HPDE6-E6E7 (cell line): ENCODE measurements around the gene SRRM4.
"Not testable (repeated sequence)": the region's sequence is repeated elsewhere in the genome, so short reads cannot be mapped to it uniquely, and the experiment has no call there.

Experiments used
- DNase-seq: peaks from one replicate; pipeline ENCODE4 v3.0.0; 2011; ENCODE audit warnings: missing footprints; ENCODE audit errors: extremely low spot score

SRRM4 gene

DNA sequence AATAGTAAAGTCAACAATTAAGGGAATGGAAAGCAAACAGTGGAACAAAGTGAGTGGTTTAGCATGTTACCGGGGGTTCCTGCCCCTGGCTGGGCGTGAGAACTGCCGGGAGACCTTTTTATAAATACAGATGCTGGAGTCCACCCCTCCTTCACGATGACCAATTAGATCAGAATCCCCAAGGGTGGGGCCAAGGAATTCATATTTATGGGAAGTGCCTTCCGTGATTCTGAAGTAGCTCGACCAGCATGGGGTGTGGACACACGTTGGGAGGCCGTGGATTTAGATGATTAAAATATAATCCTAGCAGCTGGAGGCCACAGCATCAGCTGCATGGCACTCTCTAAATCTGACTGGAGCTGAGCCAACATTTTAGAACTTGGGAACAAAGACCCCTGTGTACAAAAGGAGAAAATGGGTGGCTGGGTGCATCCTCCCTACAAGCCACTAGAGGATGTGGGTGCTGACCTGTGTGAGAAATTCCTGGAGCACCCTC, 87.9 kb downstream of the SRRM4 start:
- DNase-seq = no peak

DNA sequence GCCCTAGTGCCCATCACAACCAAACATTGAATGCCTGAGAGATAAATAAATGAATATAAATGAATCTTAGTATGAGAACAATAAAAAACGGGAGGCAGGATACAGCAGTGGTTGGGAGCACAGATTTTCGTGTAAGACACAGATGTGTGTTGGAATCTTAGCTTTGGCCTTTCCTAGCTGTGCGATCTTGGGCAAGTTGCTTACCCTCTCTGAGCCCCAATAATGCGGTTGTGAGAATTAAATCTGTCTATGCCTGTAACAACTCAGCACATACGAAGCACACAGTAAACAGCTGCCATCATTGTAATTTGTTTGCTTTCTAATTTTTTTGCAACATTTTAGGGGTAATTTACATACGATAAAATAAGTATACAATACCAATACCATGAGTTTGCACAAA, 89.8 kb downstream of the SRRM4 start:
- DNase-seq = no peak

DNA sequence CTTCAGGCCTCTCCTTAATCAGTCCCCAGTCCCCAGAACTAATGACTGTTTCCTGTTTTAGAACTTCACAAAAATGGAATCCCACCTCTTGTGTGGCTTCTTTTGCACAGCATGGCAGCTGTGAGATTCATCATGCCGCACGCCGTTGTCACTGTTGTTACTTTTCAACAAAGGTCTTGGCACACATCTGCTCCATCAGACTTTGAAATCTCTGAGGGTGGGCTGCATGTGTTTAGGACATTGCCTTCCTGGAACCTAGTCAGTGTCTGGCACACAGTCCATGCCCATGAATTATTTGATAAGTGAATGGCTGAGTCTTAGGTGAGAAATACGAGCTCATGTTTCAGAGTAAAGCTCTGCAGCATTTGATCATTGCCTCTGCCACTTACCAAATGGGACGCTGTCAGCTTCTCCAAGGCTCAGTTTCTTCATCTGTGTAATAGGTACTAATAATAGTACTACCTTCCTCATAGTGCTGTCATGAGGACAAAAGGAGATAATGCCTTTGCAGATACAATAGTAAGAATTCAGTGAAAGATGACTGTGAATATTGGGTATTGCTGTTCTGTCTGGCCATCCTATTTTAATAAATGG, 90.4 kb downstream of the SRRM4 start:
- no peak for DNase-seq

DNA sequence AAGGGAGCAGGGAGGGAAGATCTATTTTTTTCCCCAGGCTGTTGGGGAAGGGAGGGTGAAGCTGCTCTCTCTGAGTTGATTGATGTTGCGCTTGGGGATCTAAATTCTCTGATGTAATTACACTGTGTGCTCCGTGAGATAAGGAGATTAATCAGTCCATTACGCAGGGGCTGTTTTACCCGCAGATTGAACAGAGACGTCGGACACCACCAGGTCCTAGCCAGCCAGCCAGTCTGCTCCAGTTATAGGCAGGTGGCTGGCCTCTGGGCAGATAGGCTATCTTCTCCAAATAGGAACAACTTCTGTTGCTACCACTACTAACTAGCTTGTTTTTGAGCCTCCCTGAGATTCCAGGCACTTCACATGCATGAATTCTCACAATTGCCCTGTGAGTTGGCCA, 91.1 kb downstream of the SRRM4 start:
- DNase-seq = no peak

DNA sequence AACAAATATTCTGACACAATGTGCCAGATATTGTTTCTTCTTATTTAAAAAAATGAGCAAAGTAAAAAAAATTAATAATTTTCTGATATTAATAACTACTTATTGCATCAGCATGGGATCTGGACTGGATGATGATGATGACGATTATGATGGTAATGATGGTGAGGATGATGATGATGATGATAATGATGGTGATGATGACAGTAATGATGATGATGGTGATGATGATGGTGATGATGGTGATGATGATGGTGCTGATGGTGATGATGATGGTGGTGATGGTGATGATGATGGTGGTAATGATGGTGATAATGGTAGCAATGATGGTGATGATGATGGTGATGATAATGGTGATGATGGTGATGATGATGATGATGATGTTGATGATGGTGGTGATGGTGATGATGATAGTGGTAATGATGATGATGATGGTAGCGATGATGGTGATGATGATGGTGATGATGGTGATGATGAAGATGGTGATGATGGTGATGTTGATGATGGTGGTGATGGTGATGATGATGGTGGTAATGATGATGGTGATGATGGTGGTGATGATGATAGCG, 94.0 kb downstream of the SRRM4 start:
- DNase-seq = no peak

DNA sequence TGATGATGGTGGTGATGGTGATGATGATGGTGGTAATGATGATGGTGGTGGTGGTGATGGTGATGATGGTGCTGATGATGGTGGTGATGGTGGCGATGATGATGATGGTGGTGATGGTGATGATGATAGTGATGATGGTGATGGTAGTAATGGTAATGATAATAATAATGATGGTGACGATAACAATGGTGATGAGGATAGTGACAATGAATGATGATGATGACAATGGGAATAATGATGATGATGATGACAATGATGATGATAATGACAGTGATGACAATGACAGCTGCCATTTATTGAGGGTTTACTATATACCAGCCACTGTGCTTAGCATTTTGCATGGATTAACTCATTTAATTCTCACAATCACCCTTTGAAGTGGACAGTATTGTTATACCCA, 94.6 kb downstream of the SRRM4 start:
- DNase-seq = no peak

DNA sequence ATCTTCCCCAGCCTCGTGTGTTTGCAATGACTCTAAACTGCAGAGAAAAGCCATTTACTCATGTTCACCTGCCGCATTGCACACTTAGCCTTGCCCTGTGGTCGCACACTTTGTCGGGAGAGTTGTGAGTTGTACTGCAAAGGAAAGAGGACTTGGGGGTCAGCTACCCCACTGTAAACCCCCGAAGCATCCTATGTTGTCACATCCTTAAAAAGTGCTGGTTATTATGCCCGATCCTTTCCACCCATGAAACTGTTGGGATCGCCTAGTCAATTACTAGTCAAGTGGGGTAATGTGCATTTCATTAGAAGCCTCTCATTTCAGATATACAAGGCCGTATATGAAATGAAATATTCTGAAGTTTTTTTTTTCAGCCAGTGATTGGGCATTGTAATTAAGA, 98.2 kb downstream of the SRRM4 start:
- no peak for DNase-seq

DNA sequence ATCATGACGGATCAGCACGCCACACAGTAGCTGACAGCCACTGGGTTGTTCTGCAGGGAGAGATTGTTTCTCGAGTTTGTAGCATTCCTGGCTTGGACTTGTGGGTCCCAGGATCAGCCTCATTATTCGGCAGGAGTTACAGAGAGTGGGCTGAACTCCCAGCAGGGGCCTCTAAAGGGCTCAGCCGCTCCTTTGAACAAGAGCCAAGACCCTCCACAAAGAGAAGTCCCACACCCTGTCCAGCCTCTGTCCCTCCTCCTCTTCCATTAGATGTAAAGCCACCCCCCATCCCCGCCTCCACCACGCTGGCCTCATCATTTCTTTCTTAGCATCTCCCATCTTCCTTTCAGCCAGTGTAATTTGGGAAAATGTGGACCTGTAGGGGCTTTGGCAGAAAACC, 100.7 kb downstream of the SRRM4 start:
- no peak for DNase-seq

DNA sequence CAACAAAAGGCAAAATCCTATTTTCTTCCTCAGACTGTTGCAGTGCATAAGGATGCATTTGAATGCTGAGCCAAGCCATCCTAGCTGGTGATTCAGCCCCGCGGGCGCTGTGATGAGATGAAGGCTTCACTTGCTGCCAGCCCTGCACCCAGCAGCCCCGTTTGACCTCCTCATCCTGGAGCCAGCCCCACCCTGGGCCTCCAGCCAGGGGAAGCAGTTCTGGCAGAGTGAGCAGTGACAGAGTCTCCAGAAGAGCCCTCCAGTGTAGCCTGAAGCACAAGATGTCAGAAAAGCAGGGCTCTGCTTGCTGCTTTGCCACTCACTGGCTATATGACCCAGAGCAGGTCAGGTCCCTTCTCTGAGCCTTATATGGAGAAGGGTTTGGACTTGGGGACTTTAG, 101.2 kb downstream of the SRRM4 start:
- DNase-seq = no peak

DNA sequence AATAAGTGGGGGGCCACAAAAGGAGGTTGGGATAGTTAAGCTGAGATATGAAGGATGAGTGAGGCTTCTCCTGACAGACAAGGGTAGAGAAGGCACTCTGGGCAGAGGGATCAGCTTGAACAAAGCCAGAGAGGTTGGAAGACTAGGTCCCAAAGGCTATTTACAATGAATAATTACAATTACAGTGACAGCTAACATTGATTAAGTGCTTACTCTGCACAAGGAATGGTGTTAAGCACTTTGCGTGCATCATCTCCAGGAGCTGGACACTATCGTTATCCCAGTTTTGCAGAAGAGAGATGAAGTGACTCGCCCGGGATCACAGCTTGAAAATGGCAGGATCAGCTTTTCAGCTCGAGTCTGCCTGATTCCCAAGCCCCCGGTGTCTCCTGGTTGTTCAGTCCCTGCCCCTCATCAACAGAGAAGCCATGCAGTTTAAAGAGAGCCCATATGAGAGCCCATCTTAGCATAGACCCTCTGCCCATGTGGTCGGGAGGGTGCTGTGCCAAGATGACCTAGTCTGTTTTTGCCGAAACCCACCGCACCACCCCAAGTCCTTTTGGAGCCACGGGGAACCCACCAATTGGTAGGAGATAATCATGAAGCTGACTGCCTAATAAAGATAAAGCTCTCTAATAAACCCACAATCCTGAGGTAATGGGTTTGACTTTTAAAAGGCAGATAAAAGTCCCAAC, 107.5 kb downstream of the SRRM4 start:
- DNase-seq = no peak

DNA sequence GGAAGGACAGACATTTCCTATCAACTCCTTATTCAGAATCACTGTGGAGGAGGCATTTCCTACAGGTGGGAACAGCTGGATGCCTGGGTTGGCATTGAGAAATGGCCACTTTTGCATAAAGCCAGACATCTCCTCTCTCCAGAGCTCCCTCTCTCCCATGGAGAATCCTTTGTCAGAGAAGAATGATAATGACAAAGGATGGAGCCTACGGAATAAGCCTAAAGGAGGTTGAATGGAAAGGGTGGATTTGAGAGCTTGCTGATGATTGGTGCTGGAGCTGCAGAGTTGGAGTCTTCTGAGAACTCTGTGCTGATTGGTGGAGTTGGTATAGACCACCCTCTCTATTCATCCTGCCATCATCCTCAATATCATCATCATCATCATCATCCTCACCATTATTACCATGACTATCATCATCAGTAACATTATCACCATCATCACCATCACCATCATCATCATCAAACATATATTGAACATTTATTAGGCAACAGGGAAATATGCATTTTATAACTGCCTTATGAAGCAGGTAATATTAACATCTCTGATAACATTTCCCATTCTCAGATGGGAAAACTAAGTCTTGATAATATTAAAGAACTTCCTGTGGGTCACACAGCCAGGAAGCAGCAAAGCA, 108.2 kb downstream of the SRRM4 start:
- DNase-seq = no peak

DNA sequence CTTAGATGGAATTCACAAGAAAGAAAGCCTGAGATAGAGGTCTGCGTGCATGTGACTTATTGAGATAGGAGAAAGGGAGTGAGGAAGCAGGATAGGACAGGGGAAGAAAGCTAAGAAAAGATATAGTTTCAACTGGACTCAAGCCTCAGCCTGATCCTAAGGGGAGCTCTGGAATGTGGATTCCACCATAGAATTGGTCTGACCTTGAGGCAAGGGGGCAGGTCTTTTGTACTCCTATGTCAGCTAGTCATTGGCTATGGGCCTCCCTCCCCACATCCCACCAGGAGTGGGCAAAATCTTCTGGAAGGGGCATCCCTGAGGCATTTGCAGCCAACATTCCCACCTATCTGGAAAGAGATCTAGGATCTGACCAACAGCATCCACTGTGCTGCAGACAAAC, 108.9 kb downstream of the SRRM4 start:
- DNase-seq = no peak

DNA sequence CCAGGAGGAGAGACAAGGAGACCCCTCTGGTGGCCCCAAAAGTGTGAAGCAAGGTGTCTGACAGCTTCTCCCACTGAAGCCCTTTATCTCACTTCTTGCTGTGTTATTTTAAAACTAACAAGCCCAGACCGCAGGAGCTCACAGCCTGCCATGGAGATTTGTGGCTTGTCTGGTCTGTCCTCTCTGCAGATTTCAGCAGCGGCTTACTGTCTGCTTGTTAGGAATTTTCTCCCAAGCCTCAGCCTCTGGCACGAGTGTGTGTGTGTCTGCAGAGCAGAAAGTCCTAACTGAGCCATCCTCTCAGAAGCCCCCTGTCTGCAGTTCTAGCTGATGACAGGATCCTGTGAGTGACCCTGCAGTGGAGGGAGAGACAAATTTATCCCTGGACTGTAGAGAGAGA, 109.5 kb downstream of the SRRM4 start:
- DNase-seq = no peak

DNA sequence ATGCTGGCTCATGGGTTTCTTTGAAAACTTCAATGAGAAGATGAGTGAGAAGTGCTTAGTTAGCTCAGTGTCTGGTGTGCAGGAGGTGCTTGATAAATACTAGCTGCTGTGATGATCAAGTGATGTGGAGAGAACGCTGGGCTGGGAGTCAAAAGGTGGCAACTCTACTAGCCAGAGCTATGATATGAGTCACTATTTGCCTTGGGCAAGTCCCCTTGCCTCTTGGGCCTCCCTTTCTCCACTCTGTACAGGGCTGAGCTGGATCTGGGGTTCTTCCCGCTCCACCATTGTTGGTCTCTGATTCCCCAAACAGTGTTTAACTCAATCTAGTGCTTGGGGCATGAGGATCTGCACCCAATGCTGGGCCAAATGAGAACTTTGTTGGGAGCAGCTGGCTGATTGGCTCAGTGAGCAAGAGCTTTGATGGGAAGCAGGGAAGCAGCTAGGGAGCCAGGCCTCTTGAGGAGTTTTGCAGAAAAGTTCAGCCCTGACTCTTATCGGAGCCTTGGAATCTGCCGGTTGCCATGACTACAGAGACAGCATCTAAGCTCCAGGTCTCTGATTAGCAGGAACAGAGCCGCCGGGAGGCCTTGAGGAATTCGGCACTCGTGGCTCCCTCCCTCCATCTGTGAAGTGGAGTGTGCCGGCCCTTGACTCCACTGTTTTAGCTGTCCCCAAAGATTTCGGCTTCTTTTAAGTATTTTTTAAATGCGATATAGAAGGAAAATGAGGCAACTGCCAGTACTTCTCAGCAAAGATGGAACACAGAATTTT, 115.3 kb downstream of the SRRM4 start:
- no peak for DNase-seq

DNA sequence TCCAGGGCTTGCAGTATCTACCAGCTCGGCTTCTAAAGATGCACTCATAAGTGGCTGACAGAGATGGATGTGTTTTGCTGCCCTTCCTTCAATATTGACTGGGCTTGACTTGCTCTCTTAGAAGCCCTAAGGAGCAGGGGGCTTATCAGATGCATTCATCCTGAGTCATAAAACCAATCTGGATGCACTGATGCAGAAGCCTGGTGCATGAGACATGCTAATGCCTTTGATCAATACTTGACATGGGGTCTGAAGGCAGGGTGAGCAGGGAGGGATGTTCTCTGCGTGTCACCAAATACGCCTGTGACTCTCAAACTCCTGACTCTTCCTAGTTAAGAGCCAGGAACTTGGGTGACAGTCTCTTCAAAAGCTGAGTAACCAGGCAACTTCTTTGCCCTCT, 119.6 kb downstream of the SRRM4 start:
- DNase-seq = no peak

DNA sequence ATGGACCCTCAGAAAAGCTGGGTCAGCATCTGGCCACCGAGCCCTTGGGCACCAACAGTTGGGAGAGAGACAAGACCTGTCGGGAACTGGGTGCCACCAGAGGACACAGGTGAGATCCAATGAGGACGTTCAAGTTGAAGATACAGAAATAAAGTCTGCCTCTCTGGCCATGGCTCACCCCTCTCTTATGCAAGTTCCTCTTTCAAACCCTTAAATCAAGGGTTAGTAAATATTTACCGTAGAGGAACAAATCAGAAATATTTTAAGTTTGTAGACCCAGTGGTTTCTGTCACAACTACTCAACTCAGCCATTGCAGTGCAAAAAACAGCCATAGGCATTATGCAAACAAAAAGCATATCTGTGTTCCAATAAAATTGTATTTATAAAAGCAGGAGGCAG, 120.9 kb downstream of the SRRM4 start:
- DNase-seq = no peak

DNA sequence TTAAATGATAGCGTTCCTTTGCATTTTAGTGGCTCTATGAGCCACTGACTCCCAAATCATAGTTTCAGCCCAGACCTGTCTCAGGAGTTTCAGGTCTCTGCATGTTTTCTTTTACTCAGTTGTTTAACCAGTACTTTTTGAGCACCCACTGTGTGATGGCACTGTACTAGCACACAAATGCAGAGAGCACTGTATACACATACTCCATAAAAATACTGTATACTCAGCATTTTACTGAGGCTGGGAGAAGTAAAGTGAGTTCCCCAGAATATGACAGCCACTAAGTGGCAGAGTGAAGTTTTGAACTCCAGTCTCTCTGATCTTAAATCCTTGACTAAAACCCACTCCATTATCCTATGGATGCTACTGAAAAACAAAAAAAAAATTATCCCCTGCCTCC, 121.4 kb downstream of the SRRM4 start:
- DNase-seq = no peak

DNA sequence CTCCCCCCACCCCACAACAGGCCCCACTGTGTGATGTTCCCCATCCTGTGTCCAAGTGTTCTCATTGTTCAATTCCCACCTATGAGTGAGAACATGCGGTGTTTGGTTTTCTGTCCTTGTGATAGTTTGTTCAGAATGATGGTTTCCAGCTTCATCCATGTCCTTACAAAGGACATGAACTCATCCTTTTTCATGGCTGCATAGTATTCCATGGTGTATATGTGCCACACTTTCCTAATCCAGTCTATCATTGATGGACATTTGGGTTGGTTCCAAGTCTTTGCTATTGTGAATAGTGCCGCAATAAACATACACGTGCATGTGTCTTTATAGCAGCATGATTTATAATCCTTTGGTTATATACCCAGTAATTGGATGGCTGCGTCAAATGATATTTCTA, 123.6 kb downstream of the SRRM4 start:
- DNase-seq = not testable (repeated sequence)

DNA sequence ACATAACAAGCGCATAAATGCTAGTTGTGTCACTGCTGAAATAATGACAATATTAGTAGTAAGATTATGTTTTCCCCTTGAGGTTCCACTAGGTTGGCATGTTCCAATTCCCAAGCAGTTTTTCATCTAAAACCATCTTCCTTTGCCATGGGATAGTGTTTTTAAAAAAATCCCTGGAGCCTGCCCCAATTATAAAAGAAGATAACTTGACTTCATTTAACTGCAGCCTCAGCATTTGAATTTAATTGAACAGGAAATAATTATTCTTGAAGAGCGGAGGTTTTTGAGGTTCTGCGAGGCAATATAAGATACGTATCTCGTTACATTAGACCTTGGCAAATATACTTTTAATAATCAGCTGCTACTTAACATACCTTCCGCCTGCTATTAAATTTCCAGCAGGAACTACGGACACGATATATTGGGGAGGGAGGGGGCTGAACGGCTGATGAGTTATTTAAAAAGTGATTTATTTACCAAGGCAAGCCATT, 132.2 kb downstream of the SRRM4 start:
- DNase-seq = no peak

DNA sequence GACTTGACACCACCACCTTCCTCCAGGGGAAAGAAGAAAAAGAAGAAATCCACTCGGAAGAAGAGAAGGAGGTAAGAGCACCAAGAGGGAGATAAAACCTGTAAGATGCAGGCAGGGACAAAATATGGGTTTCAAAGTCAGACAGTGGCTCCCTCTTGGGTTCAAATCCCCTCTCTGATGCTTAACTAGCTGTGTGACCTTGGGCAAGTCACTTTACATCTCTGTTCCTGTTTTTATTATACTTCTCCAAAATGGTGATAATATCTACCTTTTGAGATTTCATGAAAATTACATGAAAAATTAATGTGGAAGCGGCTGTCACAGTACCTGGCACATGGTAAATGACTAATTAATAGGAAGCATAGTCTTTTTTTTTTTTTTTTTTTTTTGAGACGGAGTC, 133.0 kb downstream of the SRRM4 start:
- DNase-seq = no peak

DNA sequence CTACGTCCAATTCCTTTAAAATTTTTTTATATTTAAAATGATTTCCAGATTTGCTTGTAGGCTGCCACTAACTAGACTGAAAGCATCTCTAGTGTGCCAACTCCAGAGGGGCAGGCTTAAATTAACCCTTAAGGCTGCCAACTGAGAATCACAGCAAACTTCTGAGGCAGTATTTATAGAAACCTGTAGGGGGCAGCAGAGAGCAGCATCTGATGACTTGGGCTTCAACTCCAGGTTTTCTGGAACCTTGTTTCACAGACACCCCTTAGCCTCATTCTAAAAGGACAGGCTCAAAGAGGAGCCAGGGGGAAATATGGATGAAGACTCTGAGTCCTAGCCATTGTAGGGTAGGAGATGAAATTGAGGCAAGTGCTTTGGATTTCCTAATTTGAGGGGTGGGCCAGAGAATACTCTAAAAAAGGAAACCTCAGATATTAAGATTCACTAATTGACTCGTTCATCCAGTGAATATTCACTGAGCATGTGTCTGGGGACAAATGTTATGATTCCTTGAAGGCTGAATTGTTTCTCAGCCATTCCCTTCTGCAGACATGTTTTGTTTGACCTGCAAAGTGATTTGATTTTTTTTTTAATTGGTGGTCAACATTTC, 134.1 kb downstream of the SRRM4 start:
- no peak for DNase-seq

DNA sequence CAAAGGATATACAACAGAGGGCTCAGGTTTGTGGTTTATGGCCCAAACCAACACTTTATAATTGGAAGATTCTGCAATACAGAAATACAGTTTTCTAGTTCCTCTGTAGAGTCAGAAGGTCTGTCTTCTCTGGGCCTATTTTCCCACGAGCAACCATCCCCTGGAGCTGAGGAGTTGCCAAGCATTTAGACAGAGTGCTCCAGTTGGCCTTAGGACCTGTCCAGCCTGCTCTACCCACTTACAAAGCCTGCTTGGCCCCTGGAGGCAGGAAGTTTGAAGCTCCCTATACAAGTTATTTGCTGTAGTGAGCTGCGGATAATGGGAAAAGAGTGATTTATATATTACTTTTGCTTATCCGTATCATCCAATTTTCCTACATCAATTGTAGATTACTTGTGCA, 136.6 kb downstream of the SRRM4 start:
- no peak for DNase-seq
